GM10266 (cell line): ENCODE results near the gene PLB1.

Experiments used
- DNase-seq: peaks from one replicate; pipeline ENCODE4 v3.0.0; 2012; ENCODE audit errors: extremely low spot score
- TF ChIP-seq, protein P1 (sequence below): IDR thresholded peaks from 2 replicates; pipeline ENCODE4 v1.5.1; 2012; ENCODE audit warnings: mild to moderate bottlenecking, low read depth; ENCODE audit not compliant: control insufficient read depth, insufficient read depth; ENCODE audit errors: missing control alignments

The PLB1 gene

GRCh38 chr2:28648671-28649395 is 153.0 kb downstream of the PLB1 start:
- no peak for DNase-seq
- TF ChIP-seq, protein P1, sequence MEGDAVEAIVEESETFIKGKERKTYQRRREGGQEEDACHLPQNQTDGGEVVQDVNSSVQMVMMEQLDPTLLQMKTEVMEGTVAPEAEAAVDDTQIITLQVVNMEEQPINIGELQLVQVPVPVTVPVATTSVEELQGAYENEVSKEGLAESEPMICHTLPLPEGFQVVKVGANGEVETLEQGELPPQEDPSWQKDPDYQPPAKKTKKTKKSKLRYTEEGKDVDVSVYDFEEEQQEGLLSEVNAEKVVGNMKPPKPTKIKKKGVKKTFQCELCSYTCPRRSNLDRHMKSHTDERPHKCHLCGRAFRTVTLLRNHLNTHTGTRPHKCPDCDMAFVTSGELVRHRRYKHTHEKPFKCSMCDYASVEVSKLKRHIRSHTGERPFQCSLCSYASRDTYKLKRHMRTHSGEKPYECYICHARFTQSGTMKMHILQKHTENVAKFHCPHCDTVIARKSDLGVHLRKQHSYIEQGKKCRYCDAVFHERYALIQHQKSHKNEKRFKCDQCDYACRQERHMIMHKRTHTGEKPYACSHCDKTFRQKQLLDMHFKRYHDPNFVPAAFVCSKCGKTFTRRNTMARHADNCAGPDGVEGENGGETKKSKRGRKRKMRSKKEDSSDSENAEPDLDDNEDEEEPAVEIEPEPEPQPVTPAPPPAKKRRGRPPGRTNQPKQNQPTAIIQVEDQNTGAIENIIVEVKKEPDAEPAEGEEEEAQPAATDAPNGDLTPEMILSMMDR: no peak

DNA sequence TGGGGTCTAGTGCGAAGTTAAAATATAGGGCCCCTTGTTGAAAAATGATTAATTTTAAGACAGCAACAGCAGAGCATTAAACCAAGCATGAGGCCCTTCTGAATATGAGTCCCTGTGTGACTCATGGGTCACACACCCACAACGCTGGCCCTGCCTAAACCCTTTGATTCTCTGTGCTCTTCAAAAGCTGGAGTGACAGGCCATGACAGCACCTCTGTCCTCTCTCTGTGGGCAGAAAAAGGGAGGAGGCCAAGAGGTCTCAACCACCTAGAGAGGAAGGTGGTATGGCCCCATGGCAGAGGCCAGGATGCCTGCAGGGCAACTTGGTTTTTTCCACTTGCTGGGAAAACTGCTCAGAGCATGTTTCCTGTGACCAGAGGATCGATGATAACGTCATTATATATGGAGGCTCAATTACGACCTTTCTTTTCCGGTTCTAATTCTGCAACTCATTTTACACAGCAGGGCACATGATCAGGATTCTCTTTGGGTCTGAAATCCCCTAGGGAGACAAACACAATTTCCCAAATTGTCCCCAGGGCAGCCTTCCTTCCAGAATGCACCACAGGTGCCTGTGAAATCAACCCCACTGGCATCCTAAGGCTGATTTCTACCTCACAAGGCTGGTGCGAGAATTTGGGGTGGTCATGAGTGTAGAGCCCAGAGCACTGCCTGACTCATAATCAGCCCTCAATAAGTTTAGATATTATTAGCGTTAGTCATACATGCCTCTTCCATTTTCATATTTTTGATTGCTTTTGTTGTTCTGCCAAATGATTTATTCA is 153.8 kb downstream of the PLB1 start:
- TF ChIP-seq, protein P1: no peak
- peak; percentile 41 for DNase-seq

DNA sequence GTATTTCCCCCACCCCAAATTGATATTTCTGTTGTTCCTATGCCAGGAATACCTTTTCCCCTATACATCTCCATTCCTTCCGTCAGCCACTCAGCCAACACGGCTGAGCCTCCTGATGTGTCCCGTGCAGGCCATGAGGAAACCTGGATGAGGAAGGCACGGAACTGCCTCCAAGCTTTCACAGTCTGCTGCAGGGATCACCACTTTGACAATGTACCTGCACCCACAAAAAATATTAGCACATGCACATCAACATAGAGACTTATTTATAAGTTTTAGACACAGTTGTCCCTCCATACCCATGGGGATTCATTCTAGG is 154.4 kb downstream of the PLB1 start:
- DNase-seq: no peak
- TF ChIP-seq, protein P1: no peak

- TF ChIP-seq, protein P1: no peak
- no peak for DNase-seq
Observed at GRCh38 chr2:28652217-28652616, 156.4 kb downstream of the PLB1 start.

DNA sequence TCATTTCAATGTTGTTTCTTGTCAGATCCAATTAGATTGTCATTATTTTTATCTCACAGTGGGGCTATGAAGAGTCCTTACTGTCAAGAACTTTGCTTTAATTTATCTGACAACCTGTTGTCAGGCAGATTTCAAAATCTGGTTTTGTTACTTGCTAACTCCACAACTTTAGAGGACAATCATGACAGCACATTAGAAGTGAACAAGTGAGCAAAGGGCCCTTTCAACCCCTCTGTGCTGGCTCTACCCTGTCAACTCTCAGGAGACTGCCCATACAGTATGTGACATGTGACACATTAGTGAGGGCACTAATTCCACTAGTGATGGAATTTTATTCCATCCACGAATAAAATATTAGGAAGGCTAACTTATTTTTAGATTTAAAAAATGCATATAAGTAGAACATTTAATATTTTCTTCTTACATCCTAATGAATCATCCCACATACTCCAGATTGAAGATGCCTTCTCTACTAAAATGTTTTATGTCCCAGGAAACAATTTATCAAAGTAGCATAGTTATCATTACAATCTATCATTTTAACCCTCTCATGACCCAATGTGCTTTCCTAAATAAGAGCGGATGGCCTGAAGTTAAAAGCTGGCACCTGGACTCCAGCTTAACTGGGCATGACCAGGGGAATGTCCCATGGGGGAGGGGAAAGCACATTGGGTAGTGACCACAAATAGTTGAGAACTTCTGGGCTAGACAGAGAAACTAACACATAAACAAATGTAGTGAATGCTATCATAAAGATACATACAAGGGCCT is 158.2 kb downstream of the PLB1 start:
- no peak for DNase-seq
- TF ChIP-seq, protein P1: no peak

- TF ChIP-seq, protein P1: no peak
- no peak for DNase-seq
Observed at GRCh38 chr2:28654663-28655320, 158.9 kb downstream of the PLB1 start.
